K562 (cell line): ENCODE data around the gene CLDN2. TPM values are rescaled to one million over a fixed set of nuclear protein-coding genes. Genes with fewer than 3 reads are reported as not detected.

Experiments used
- ATAC-seq: fragments of 200-7000 bp; cut with Tn5 transposase; 3 replicates; pipeline ENCODE4 v1.9.1; 2020; ENCODE audit warnings: moderate library complexity
- BruUV-seq: library from RNA; stranded (reverse); fragments of 400-500 nt; replicated peaks from 2 replicates; lab custom pipeline; 2021; lab: Mats Ljungman, UMichigan
- CTCF ChIA-PET: fragments of 300-600 bp; formaldehyde crosslinking; extraction: SDS; loops from one replicate; lab custom pipeline; 2021; ENCODE audit warnings: low intra/inter-chr PET ratio; lab: Yijun Ruan, JAX
- POLR2A ChIA-PET: fragments of 300-600, 350-650 bp; sonication (Branson Sonifier 250); formaldehyde crosslinking; extraction: SDS; loops from one replicate; lab custom pipeline; 2021; ENCODE audit warnings: antibody characterized with exemption, inconsistent platforms; lab: Yijun Ruan, JAX
- DNase-seq, 4 experiments: peaks; one replicate each; pipeline versions ENCODE4 v3.0.0 to v3.0.0-alpha.2; 2011 to 2018; ENCODE audit warnings: low spot score in 3 of 4, mixed read lengths in 3 of 4; ENCODE audit errors: extremely low read depth in 1 of 4
- FAIRE-seq: peaks from 2 replicates; lab custom pipeline; 2011; peaks lifted over from hg19 to GRCh38; lab: Jason Lieb, UNC
- H2AFZ ChIP-seq: 2 replicates; pipeline ENCODE4 v1.6.0; 2011; ENCODE audit warnings: low read depth, low read length, control low read depth, inconsistent platforms
- H3K27ac ChIP-seq: fragments of 200-600 bp; 3 replicates; pipeline ENCODE4 v1.8.0; 2011; ENCODE audit warnings: low read depth, mild to moderate bottlenecking, control low read depth, inconsistent platforms, low read length, moderate library complexity, mixed read lengths; ENCODE audit errors: extremely low read depth
- H3K27me3 ChIP-seq, 2 experiments: fragments of 300-600 bp in 1 of 2; 2 replicates in 1 of 2; 3 replicates in 1 of 2; pipeline versions ENCODE4 v1.6.0 to v1.8.0; 2011; ENCODE audit warnings: inconsistent platforms in 2 of 2, low read length in 2 of 2, mild to moderate bottlenecking in 1 of 2, mixed read lengths in 1 of 2, moderate library complexity in 1 of 2; ENCODE audit not compliant: control insufficient read depth in 2 of 2, insufficient read depth in 2 of 2
- H3K36me3 ChIP-seq: fragments of 300-600 bp; 3 replicates; pipeline ENCODE4 v1.8.0; 2011; ENCODE audit warnings: mild to moderate bottlenecking, low read length, inconsistent platforms; ENCODE audit not compliant: control insufficient read depth, insufficient read depth
- H3K4me1 ChIP-seq, 2 experiments: fragments of 200-600 bp in 1 of 2; replicated peaks in 1 of 2; 2 replicates in 1 of 2; 3 replicates in 1 of 2; pipeline versions ENCODE4 v1.5.1 to v1.8.0; 2011; ENCODE audit warnings: inconsistent platforms in 2 of 2, low read length in 2 of 2, mild to moderate bottlenecking in 1 of 2, mixed read lengths in 1 of 2, moderate library complexity in 1 of 2; ENCODE audit not compliant: control insufficient read depth in 2 of 2, insufficient read depth in 2 of 2
- H3K4me2 ChIP-seq: 2 replicates; pipeline ENCODE4 v1.6.1; 2011; ENCODE audit warnings: low read length, control low read depth, inconsistent platforms, mixed read lengths; ENCODE audit not compliant: insufficient read depth
- H3K4me3 ChIP-seq: fragments of 200-600 bp; sonication (generic), shearing (Covaris generic); 2 replicates; pipeline ENCODE4 v1.5.1; 2016; ENCODE audit warnings: control low read depth, inconsistent platforms
- H3K79me2 ChIP-seq: fragments of 200-600 bp; 3 replicates; pipeline ENCODE4 v1.8.0; 2011; ENCODE audit warnings: low read length, inconsistent platforms; ENCODE audit not compliant: control insufficient read depth, insufficient read depth
- H3K9ac ChIP-seq, 2 experiments: 2 replicates each; pipeline versions ENCODE4 v1.6.0 to v1.6.1; 2011; ENCODE audit warnings: low read depth in 2 of 2, low read length in 2 of 2, control low read depth in 1 of 2, inconsistent platforms in 1 of 2, mild to moderate bottlenecking in 1 of 2, mixed read lengths in 1 of 2; ENCODE audit not compliant: insufficient read depth in 1 of 2
- H3K9me1 ChIP-seq: one replicate; pipeline ENCODE4 v1.6.0; 2011; ENCODE audit warnings: inconsistent platforms, mild to moderate bottlenecking, low read length, moderate library complexity; ENCODE audit not compliant: control insufficient read depth, insufficient read depth
- H3K9me3 ChIP-seq: replicated peaks from 2 replicates; pipeline ENCODE4 v1.5.1; 2011; ENCODE audit warnings: low read depth, low read length, inconsistent platforms; ENCODE audit not compliant: control insufficient read depth, insufficient read depth
- H4K20me1 ChIP-seq: replicated peaks from 2 replicates; pipeline ENCODE4 v1.6.1; 2011; ENCODE audit warnings: low read length, inconsistent platforms, mixed read lengths; ENCODE audit not compliant: control insufficient read depth, insufficient read depth
- CHD7 ChIP-seq: fragments of 200-600 bp; sonication (generic); IDR thresholded peaks from one replicate; pipeline ENCODE4 v1.6.1; 2012; ENCODE audit warnings: mild to moderate bottlenecking, low read depth, low read length, inconsistent platforms
- E4F1 ChIP-seq: fragments of 250-450 bp; sonication (Bioruptor Pico); IDR thresholded peaks from 2 replicates; pipeline ENCODE4 v1.5.0; 2021; ENCODE audit warnings: mild to moderate bottlenecking, borderline replicate concordance
- GABPA ChIP-seq: fragments of 200-800 bp; sonication (Bioruptor generic); conservative IDR thresholded peaks from 2 replicates; pipeline ENCODE4 v1.6.1; 2016; ENCODE audit warnings: low read depth, missing genetic modification characterization, missing compliant biosample characterization
- MITF ChIP-seq: IDR thresholded peaks from 2 replicates; pipeline ENCODE4 v1.6.1; 2014; ENCODE audit warnings: antibody characterized with exemption
- TRIM24 ChIP-seq, 2 experiments: fragments of 450-650 bp; IDR thresholded peaks; 2 replicates each; pipeline ENCODE4 v1.6.1; 2016
- WGBS: fragments of 100-300 bp; shearing (Covaris generic); methylation state at CpG from one replicate; pipeline ENCODE4 v1.1.6; 2016; ENCODE audit warnings: low coverage, mixed read lengths; ENCODE audit not compliant: insufficient coverage; ENCODE audit errors: missing lambda C conversion rate; 5-methylcytosine and 5-hydroxymethylcytosine counted together
- in situ Hi-C: fragments of 300-500 bp; cut with MboI; formaldehyde crosslinking; loops from 4 replicates; pipeline ENCODE4 v1.15.0; 2018; ENCODE audit warnings: inconsistent platforms, mixed read lengths
- intact Hi-C: fragments of 100-400 bp; cut with micrococcal nuclease; formaldehyde crosslinking; loops from 2 replicates; pipeline ENCODE4 v1.14.2; 2022
- polyA plus RNA-seq, 8 experiments: library from polyadenylated mRNA; depleted of rRNA in 4 of 8; stranded (reverse) in 5 of 8; unstranded in 3 of 8; fragments of >200 nt; fragmentation: Nextera tagmentation in 2 of 8; fragmentation: Illumina TruSeq in 1 of 8; extraction: Ambion mirVana in 2 of 8; extraction: Trizol in 1 of 8; gene quantifications; 2 replicates each; pipeline versions ENCODE4 v1.2.1 to v1.2.3, GENCODE V29; 2011 to 2014; ENCODE audit warnings: inconsistent platforms in 1 of 8, missing spikeins in 1 of 8
- total RNA-seq, 7 experiments: library from RNA; depleted of rRNA in 6 of 7; stranded (reverse); fragments of >200 nt in 6 of 7; fragmentation: Illumina TruSeq in 2 of 7; extraction: Trizol in 2 of 7; gene quantifications; 2 replicates each; pipeline versions ENCODE4 v1.2.1 to v1.2.3, GENCODE V29; 2011 to 2021; ENCODE audit warnings: low replicate concordance in 1 of 7

CLDN2 gene
- total and polyA plus RNA-seq, 9 of the 15 experiments (the other 6 are each of a cell fraction or from before 2014, with no cell fraction given) = not detected

- intact Hi-C loops = no loop called here
- FAIRE-seq (no peak), ATAC-seq (no peak), DNase-seq (no peak)
- Histone ChIP-seq H3K36me3 (no peaks in the 10 kb centered on the region), H3K9ac (no peak overlapping the region), H3K79me2 (no peaks in the 10 kb centered on the region), H3K9me1 (no peaks in the 10 kb centered on the region), H2AFZ (no peak overlapping the region), H4K20me1 (no peaks in the 10 kb centered on the region), H3K27ac (no peak overlapping the region), H3K27me3 (no peaks in the 10 kb centered on the region; a peak in 1 of 5 replicates), H3K4me1 (no peaks in the 10 kb centered on the region), H3K4me3 (no peak overlapping the region), H3K9me3 (no peaks in the 10 kb centered on the region), H3K4me2 (no peak overlapping the region)
- WGBS = 0% methylated on average over 2 of the region's 3 CpGs
- ChIA-PET CTCF (no interaction called here), POLR2A (no interaction called here)
- in situ Hi-C loops = no loop called here
- BruUV-seq = no TSS peak
- no peak for TF ChIP-seq TRIM24 (IDR thresholded peaks at IDR 0.05)
- no peak for TF ChIP-seq E4F1 (CRISPR knock-in tag)
- no peak for TF ChIP-seq GABPA (tag)
- no peak for TF ChIP-seq CHD7
- no peak for TF ChIP-seq MITF
Measured at GRCh38 chrX:106927023-106927422, 6.8 kb downstream of the CLDN2 start.
